ENCODE data around the gene EPB41L3.

EPB41L3 gene

DNA sequence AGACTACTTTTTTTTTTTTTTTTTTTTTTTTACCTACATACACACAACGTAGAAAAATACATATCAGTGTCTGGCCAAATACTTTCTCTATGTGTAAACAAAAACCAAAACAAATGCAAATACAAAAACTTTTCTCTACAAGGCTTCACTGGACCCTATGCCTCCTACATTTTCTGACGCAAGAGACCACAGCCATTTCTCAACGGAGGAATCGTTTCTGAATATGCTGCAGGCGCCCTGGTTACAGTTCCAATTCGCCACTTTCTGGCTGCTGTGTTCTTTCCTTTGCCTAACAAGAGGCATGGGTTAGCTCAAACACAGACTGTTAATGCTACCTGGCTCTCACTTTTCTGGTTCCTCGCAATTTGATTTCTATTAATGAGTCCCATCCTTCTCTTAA is 96.4 kb downstream of the EPB41L3 start:
- Histone ChIP-seq H3K4me3 (ENCODE audit: low read depth, low read length) (no peak overlapping the region), H3K9me3 (ENCODE audit: control insufficient read depth, insufficient read depth, low read depth, low read length) (no peaks in the 10 kb centered on the region), H3K36me3 (ENCODE audit: control insufficient read depth in 2 of 2, insufficient read depth in 1 of 2, low read length in 2 of 2) (peaks cover 0 to under 1% of the 10 kb centered on the region in 2 experiments; a peak in 1 of 3 replicates), H3K4me1 (ENCODE audit: control insufficient read depth, insufficient read depth, low read length) (no peaks in the 10 kb centered on the region), H3K27ac (ENCODE audit: extremely low read depth, low read depth, low read length) (no peak overlapping the region)
- no peak for TF ChIP-seq KLF16 (tag by site-specific recombination; IDR thresholded peaks at IDR 0.05)
- TF ChIP-seq ZBTB8A (tag by site-specific recombination; IDR thresholded peaks at IDR 0.05) = no peak
- no peak for TF ChIP-seq ZNF707 (tag by site-specific recombination; IDR thresholded peaks at IDR 0.05)
- no peak for TF ChIP-seq ZBTB17 (tag by site-specific recombination; IDR thresholded peaks at IDR 0.05)
- no peak for TF ChIP-seq ZNF133 (tag by site-specific recombination; IDR thresholded peaks at IDR 0.05)
- no peak for TF ChIP-seq ZNF350 (tag by site-specific recombination; IDR thresholded peaks at IDR 0.05)
- TF ChIP-seq ZNF114 (tag by site-specific recombination; IDR thresholded peaks at IDR 0.05) = no peak
- no peak for TF ChIP-seq ZNF501 (tag by site-specific recombination; IDR thresholded peaks at IDR 0.05)
- no peak for TF ChIP-seq KLF1 (tag by site-specific recombination; IDR thresholded peaks at IDR 0.05)
- no peak for TF ChIP-seq GFI1B (tag by site-specific recombination; IDR thresholded peaks at IDR 0.05)
- no peak for TF ChIP-seq ZBTB48 (tag by site-specific recombination; IDR thresholded peaks at IDR 0.05)
- TF ChIP-seq GLIS1 (tag by site-specific recombination; IDR thresholded peaks at IDR 0.05) = no peak
- TF ChIP-seq, protein P1, sequence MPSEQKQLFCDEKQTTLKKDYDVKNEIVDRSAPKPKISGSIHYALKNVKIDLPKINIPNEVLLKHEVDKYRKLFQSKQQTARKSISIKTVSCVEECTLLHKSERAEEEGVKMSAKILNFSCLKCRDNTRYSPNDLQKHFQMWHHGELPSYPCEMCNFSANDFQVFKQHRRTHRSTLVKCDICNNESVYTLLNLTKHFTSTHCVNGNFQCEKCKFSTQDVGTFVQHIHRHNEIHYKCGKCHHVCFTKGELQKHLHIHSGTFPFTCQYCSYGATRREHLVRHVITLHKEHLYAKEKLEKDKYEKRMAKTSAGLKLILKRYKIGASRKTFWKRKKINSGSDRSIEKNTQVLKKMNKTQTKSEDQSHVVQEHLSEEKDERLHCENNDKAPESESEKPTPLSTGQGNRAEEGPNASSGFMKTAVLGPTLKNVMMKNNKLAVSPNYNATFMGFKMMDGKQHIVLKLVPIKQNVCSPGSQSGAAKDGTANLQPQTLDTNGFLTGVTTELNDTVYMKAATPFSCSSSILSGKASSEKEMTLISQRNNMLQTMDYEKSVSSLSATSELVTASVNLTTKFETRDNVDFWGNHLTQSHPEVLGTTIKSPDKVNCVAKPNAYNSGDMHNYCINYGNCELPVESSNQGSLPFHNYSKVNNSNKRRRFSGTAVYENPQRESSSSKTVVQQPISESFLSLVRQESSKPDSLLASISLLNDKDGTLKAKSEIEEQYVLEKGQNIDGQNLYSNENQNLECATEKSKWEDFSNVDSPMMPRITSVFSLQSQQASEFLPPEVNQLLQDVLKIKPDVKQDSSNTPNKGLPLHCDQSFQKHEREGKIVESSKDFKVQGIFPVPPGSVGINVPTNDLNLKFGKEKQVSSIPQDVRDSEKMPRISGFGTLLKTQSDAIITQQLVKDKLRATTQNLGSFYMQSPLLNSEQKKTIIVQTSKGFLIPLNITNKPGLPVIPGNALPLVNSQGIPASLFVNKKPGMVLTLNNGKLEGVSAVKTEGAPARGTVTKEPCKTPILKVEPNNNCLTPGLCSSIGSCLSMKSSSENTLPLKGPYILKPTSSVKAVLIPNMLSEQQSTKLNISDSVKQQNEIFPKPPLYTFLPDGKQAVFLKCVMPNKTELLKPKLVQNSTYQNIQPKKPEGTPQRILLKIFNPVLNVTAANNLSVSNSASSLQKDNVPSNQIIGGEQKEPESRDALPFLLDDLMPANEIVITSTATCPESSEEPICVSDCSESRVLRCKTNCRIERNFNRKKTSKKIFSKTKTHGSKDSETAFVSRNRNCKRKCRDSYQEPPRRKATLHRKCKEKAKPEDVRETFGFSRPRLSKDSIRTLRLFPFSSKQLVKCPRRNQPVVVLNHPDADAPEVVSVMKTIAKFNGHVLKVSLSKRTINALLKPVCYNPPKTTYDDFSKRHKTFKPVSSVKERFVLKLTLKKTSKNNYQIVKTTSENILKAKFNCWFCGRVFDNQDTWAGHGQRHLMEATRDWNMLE (tag by site-specific recombination; conservative IDR thresholded peaks at IDR 0.05; ENCODE audit: low read depth) = no peak
- TF ChIP-seq ZNF677 (tag by site-specific recombination; IDR thresholded peaks at IDR 0.05) = no peak
- TF ChIP-seq ZNF394 (tag by site-specific recombination; IDR thresholded peaks at IDR 0.05; ENCODE audit: borderline replicate concordance) = no peak
- TF ChIP-seq EGR2 (tag by site-specific recombination; IDR thresholded peaks at IDR 0.05; ENCODE audit: low read depth) = no peak
- TF ChIP-seq, protein P2, sequence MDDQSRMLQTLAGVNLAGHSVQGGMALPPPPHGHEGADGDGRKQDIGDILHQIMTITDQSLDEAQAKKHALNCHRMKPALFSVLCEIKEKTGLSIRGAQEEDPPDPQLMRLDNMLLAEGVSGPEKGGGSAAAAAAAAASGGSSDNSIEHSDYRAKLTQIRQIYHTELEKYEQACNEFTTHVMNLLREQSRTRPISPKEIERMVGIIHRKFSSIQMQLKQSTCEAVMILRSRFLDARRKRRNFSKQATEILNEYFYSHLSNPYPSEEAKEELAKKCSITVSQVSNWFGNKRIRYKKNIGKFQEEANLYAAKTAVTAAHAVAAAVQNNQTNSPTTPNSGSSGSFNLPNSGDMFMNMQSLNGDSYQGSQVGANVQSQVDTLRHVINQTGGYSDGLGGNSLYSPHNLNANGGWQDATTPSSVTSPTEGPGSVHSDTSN (CRISPR knock-in tag; IDR thresholded peaks at IDR 0.05) = no peak
- TF ChIP-seq, protein P3, sequence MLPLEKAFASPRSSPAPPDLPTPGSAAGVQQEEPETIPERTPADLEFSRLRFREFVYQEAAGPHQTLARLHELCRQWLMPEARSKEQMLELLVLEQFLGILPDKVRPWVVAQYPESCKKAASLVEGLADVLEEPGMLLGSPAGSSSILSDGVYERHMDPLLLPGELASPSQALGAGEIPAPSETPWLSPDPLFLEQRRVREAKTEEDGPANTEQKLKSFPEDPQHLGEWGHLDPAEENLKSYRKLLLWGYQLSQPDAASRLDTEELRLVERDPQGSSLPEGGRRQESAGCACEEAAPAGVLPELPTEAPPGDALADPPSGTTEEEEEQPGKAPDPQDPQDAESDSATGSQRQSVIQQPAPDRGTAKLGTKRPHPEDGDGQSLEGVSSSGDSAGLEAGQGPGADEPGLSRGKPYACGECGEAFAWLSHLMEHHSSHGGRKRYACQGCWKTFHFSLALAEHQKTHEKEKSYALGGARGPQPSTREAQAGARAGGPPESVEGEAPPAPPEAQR (tag by site-specific recombination; IDR thresholded peaks at IDR 0.05) = no peak
- TF ChIP-seq ZNF146 (tag by site-specific recombination; IDR thresholded peaks at IDR 0.05) = no peak
- TF ChIP-seq ZNF629 (tag by site-specific recombination; IDR thresholded peaks at IDR 0.05) = no peak
- ChIA-PET POLR2A (interaction anchor here (1.5 kb wide), 1 partner anchor 10 kb away, joined by 3 read pairs; no protein-coding TSS in a partner anchor), CTCF (interaction anchor here (0.5 to 2.6 kb wide), 3 partner anchors 10 to 1654 kb away, joined by 3 to 10 read pairs (median 4); no protein-coding TSS in a partner anchor)
